Measurements from ENCODE around the gene SLC35F4. TPM values are rescaled to one million over a fixed set of nuclear protein-coding genes. Genes with fewer than 3 reads are reported as not detected.

Gene SLC35F4
- total RNA-seq = not detected

DNA sequence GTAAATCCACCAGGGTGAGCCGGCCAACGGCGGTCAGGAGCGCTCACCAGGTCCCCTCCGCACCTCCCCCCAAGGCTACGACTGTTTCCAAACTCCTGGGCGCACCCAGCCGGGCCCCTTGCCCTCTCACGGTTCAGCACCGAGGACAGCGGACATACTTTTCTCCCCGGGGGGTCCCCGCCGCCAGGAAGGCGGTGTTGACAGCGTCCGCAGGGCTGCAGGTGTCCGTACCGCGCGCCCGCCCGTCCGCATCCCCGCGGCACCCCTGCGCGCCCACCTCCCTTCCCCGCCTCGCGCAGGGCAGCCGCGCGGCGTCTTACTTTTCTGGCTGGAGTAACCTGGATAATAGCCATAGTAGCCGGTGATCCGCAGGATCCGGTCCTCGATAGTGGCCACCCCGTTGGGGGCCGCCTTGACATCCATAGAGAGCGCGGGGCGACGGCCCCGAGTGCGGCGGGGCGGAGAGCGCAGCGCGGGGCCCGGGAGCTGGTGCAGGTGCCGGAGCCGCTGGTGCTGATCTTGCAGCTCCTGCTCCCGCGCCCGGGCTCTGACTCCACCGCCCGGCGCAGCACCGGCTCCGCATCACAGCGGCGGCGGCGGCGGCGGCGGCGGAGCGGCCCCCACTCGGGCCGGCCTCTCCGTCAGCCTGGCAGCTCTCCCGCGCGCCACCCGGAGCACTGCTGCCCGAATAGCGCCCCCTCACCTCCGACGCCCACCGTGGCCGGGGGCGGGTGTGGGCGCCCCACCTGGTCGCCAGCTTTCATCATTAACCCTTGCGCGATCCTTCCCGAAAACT, at the start of gene SLC35F4:
TSS of gene SLC35F4 (minus strand) at position 690 of the 796 bp plus-strand sequence.

All from activated naive CD4-positive, alpha-beta T cell treated with anti-CD3 and anti-CD28 coated beads, Interleukin-2, amount 10 ng/mL, durations not matched to agents 5 hours and 36 hours (primary cell).